ENCODE measurements around the gene RHOBTB3.
"Not testable (repeated sequence)": the region's sequence is repeated elsewhere in the genome, so short reads cannot be mapped to it uniquely, and the experiment has no call there.

RHOBTB3 gene

GRCh38 chr5:95730730-95731570, at the start of gene RHOBTB3:
RHOBTB3 (plus strand) TSS chr5:95731336; CDS start chr5:95731683, 347 bp downstream.
- peak; percentile 61 for DNase-seq

- no peak for DNase-seq
These were observed 48.2 kb upstream of the RHOBTB3 start, which contains the start of gene SPATA9 for GRCh38 chr5:95682891-95683290. SPATA9 (minus strand) TSS chr5:95682991; CDS start chr5:95682854, 137 bp downstream.

- DNase-seq: no peak
These were observed 46.8 kb upstream of the RHOBTB3 start for GRCh38 chr5:95684361-95684760.

GRCh38 chr5:95686651-95687050, 44.5 kb upstream of the RHOBTB3 start:
- no peak for DNase-seq

GRCh38 chr5:95689680-95690079, 41.5 kb upstream of the RHOBTB3 start:
- DNase-seq: no peak

GRCh38 chr5:95690333-95690732, 40.8 kb upstream of the RHOBTB3 start:
- DNase-seq: no peak

GRCh38 chr5:95697781-95698681, 33.1 kb upstream of the RHOBTB3 start:
- DNase-seq: no peak

- no peak for DNase-seq
These were observed 31.8 kb upstream of the RHOBTB3 start for GRCh38 chr5:95699337-95699736.

- DNase-seq: no peak
These were observed 30.1 kb upstream of the RHOBTB3 start for GRCh38 chr5:95701074-95701473.

- DNase-seq: no peak
These were observed 27.0 kb upstream of the RHOBTB3 start for GRCh38 chr5:95704150-95704549.

GRCh38 chr5:95706196-95706595, 24.9 kb upstream of the RHOBTB3 start:
- not testable (repeated sequence) for DNase-seq

- DNase-seq: no peak
These were observed 24.1 kb upstream of the RHOBTB3 start for GRCh38 chr5:95707055-95707454.

GRCh38 chr5:95707534-95708188, 23.5 kb upstream of the RHOBTB3 start:
- DNase-seq: not testable (repeated sequence)

- no peak for DNase-seq
These were observed 22.3 kb upstream of the RHOBTB3 start for GRCh38 chr5:95708876-95709275.

GRCh38 chr5:95709967-95710650, 21.0 kb upstream of the RHOBTB3 start:
- no peak for DNase-seq

GRCh38 chr5:95710651-95711500, 20.3 kb upstream of the RHOBTB3 start:
- DNase-seq: not testable (repeated sequence)

GRCh38 chr5:95711501-95712346, 19.4 kb upstream of the RHOBTB3 start:
- DNase-seq: no peak

GRCh38 chr5:95712347-95712958, 18.7 kb upstream of the RHOBTB3 start:
- no peak for DNase-seq

- DNase-seq: not testable (repeated sequence)
These were observed 17.9 kb upstream of the RHOBTB3 start for GRCh38 chr5:95713246-95713645.

Data from GF-D8 (cell line).